GM12801 (cell line): Measurements from ENCODE around the gene MIPEP.

Source experiments
- CTCF ChIP-seq: IDR thresholded peaks from one replicate; pipeline ENCODE4 v1.5.1; 2011; ENCODE audit warnings: control low read depth; ENCODE audit not compliant: insufficient read length; ENCODE audit errors: extremely low read depth

MIPEP gene

GRCh38 chr13:23843436-23843835 is 45.8 kb downstream of the MIPEP start:
- no peak for TF ChIP-seq CTCF

- TF ChIP-seq CTCF: no peak
Observed at GRCh38 chr13:23842406-23842805, 46.8 kb downstream of the MIPEP start.

- no peak for TF ChIP-seq CTCF
Observed at GRCh38 chr13:23833733-23834611, 55.2 kb downstream of the MIPEP start.

GRCh38 chr13:23828866-23829265 is 60.3 kb downstream of the MIPEP start:
- TF ChIP-seq CTCF: no peak

- no peak for TF ChIP-seq CTCF
Observed at GRCh38 chr13:23828086-23828485, 61.1 kb downstream of the MIPEP start.

- no peak for TF ChIP-seq CTCF
Observed at GRCh38 chr13:23825179-23825578, 64.0 kb downstream of the MIPEP start.

GRCh38 chr13:23824371-23824770 is 64.8 kb downstream of the MIPEP start:
- TF ChIP-seq CTCF: no peak
